KMS-11 (cell line): Measurements from ENCODE around the gene HAT1.
A peak's percentile ranks its signal among the peaks of the same experiment; 100 is the strongest.

ENCODE experiments used
- H2AFZ ChIP-seq: fragments of 200-600 bp; sonication (generic); 2 replicates; pipeline ENCODE4 v1.6.1; 2016; ENCODE audit warnings: antibody characterized with exemption, mixed run types, low read depth
- H3K27ac ChIP-seq: fragments of 200-600 bp; sonication (generic); 2 replicates; pipeline ENCODE4 v1.6.1; 2016; ENCODE audit warnings: mild to moderate bottlenecking, mixed run types
- H3K27me3 ChIP-seq: fragments of 200-600 bp; sonication (generic); 2 replicates; pipeline ENCODE4 v1.6.1; 2017; ENCODE audit warnings: mild to moderate bottlenecking, low read depth, mixed run types, moderate library complexity; ENCODE audit not compliant: insufficient read depth
- H3K36me3 ChIP-seq: fragments of 200-600 bp; sonication (generic); 2 replicates; pipeline ENCODE4 v1.6.1; 2017; ENCODE audit warnings: mild to moderate bottlenecking, mixed run types; ENCODE audit not compliant: insufficient read depth
- H3K4me1 ChIP-seq: fragments of 200-600 bp; sonication (generic); 2 replicates; pipeline ENCODE4 v1.6.1; 2016; ENCODE audit warnings: mild to moderate bottlenecking, low read depth, mixed run types; ENCODE audit not compliant: poor library complexity, severe bottlenecking
- H3K4me2 ChIP-seq: fragments of 200-600 bp; sonication (generic); 2 replicates; pipeline ENCODE4 v1.7.0; 2016; ENCODE audit warnings: mild to moderate bottlenecking, mixed run types
- H3K4me3 ChIP-seq: fragments of 200-600 bp; sonication (generic); IDR thresholded peaks from 2 replicates; pipeline ENCODE4 v1.6.1; 2017; ENCODE audit warnings: low read depth, low read length, mixed read lengths; ENCODE audit not compliant: insufficient read depth
- H3K79me2 ChIP-seq: fragments of 200-600 bp; sonication (generic); 2 replicates; pipeline ENCODE4 v1.6.1; 2016; ENCODE audit warnings: low read depth, mixed run types; ENCODE audit not compliant: insufficient read depth
- H3K9ac ChIP-seq: fragments of 200-600 bp; sonication (generic); 2 replicates; pipeline ENCODE4 v1.6.1; 2016; ENCODE audit warnings: mild to moderate bottlenecking, mixed run types
- H4K20me1 ChIP-seq: fragments of 200-600 bp; sonication (generic); 2 replicates; pipeline ENCODE4 v1.6.1; 2016; ENCODE audit warnings: mild to moderate bottlenecking, mixed run types; ENCODE audit not compliant: insufficient read depth
- TF ChIP-seq, protein P1 (sequence below): fragments of 200-600 bp; sonication (generic); conservative IDR thresholded peaks from 2 replicates; pipeline ENCODE4 v1.6.1; 2017; ENCODE audit warnings: low read depth, mild to moderate bottlenecking, antibody characterized with exemption, low read length, moderate library complexity, mixed read lengths

The HAT1 gene, protein sequence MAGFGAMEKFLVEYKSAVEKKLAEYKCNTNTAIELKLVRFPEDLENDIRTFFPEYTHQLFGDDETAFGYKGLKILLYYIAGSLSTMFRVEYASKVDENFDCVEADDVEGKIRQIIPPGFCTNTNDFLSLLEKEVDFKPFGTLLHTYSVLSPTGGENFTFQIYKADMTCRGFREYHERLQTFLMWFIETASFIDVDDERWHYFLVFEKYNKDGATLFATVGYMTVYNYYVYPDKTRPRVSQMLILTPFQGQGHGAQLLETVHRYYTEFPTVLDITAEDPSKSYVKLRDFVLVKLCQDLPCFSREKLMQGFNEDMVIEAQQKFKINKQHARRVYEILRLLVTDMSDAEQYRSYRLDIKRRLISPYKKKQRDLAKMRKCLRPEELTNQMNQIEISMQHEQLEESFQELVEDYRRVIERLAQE

DNA sequence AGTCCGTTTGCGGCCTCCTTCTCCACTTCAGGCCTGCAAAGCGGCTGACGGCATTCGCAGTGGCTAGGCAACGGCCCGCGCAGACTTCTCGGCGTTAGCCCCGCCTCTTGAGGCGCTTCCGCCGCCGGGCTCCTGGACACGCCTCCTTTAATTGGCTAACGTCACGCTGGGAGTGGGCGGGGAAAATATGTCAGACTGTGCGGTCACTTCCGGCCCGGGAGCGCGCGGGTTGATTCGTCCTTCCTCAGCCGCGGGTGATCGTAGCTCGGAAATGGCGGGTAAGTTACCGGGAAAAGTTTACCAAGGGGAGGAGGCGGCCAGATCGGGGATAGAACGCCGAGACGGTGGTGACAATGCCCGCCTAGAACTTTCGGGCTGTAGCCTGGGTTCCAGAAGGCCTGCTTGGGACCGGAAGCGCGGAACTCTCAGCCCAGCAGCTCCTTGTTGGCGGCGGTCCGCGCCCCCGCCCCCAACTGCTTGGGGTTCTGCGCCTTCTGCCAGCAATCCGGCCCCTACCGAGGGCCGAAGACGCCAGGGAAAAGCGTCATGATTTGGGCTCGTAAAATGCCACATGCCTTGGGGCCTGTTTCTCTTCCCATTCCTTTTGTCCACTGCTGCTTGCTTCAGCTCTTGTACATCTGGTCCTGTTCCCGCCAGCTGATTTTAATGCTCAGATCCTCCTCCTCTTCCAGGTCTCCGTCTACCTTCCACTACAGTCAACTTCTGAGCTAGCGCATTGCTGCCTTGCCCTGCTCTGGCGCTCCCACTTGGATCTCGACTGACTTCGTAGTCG lies at the start of gene HAT1:
TSS of gene HAT1 (plus strand) at position 232 of the 793 bp plus-strand sequence. CDS start at position 272, 40 bp downstream.
- Histone ChIP-seq H2AFZ (peak within 1 kb of the TSS; percentile 87), H3K9ac (peak within 1 kb of the TSS; percentile 88), H3K36me3 (no peaks in the 10 kb centered on the region), H3K4me2 (peak within 1 kb of the TSS; percentile 98), H3K27me3 (no peaks in the 10 kb centered on the region), H4K20me1 (no peaks in the 10 kb centered on the region), H3K4me1 (peaks cover 34% of the 10 kb centered on the region), H3K79me2 (peaks cover 31% of the 10 kb centered on the region), H3K4me3 (peak within 1 kb of the TSS; percentile 84), H3K27ac (peak within 1 kb of the TSS; percentile 78)
- TF ChIP-seq, protein P1, sequence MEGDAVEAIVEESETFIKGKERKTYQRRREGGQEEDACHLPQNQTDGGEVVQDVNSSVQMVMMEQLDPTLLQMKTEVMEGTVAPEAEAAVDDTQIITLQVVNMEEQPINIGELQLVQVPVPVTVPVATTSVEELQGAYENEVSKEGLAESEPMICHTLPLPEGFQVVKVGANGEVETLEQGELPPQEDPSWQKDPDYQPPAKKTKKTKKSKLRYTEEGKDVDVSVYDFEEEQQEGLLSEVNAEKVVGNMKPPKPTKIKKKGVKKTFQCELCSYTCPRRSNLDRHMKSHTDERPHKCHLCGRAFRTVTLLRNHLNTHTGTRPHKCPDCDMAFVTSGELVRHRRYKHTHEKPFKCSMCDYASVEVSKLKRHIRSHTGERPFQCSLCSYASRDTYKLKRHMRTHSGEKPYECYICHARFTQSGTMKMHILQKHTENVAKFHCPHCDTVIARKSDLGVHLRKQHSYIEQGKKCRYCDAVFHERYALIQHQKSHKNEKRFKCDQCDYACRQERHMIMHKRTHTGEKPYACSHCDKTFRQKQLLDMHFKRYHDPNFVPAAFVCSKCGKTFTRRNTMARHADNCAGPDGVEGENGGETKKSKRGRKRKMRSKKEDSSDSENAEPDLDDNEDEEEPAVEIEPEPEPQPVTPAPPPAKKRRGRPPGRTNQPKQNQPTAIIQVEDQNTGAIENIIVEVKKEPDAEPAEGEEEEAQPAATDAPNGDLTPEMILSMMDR, result no peak

DNA sequence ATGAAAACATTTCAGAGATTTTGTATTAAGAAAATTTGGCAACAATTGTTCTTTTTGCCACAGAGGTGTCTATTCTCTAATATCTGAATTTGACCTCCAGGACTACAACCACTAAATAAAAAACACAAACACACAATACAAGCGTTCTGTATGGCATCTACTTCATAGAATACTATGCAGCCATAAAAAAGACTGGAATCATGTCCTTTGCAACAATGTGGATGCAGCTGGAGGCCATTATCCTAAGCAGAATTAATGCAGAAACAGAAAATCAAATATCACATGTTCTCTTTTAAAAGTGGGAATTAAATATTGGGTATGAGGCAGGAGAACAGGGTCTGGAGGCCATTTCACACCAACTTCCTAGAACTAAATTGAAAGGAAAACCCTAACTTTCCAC lies 47.7 kb upstream of the HAT1 start:
- H3K27ac ChIP-seq, result no peak overlapping the region
- TF ChIP-seq, protein P1, result no peak
- peaks cover 21% of the 10 kb centered on the region for H3K4me1 ChIP-seq
- H4K20me1 ChIP-seq, result no peaks in the 10 kb centered on the region
- no peak overlapping the region for H2AFZ ChIP-seq
- no peak overlapping the region for H3K4me2 ChIP-seq
- no peaks in the 10 kb centered on the region for H3K36me3 ChIP-seq
- H3K27me3 ChIP-seq, result no peaks in the 10 kb centered on the region
- no peak overlapping the region for H3K9ac ChIP-seq
- peaks cover 14% of the 10 kb centered on the region; the same call in 1 of the 2 replicates for H3K79me2 ChIP-seq
- H3K4me3 ChIP-seq, result no peak overlapping the region

DNA sequence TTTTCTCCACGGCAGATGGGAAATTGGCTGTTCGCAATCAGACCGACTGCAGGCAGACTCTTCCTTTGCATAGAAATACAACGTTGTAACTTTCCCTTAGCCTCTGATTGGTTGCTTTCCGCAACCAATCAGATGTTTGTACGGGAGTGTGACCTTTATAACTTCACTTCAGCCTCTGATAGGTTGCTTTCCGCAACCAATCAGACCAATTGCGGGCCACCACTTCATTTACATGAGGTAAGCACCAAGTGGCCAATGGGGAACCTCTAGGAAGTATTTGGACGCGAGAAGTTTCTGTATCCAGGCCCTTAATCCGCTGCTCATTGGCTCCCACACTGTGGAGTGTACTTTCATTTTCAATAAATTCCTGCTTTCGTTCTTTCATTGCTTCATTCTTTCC lies 47.3 kb upstream of the HAT1 start:
- Histone ChIP-seq H3K36me3 (no peaks in the 10 kb centered on the region), H3K4me3 (no peak overlapping the region), H3K79me2 (peaks cover 14% of the 10 kb centered on the region; the same call in 1 of the 2 replicates), H4K20me1 (no peaks in the 10 kb centered on the region), H3K27ac (no peak overlapping the region), H3K9ac (no peak overlapping the region), H2AFZ (no peak overlapping the region), H3K4me2 (no peak overlapping the region), H3K4me1 (peaks cover 26% of the 10 kb centered on the region), H3K27me3 (no peaks in the 10 kb centered on the region)
- TF ChIP-seq, protein P1, result no peak

DNA sequence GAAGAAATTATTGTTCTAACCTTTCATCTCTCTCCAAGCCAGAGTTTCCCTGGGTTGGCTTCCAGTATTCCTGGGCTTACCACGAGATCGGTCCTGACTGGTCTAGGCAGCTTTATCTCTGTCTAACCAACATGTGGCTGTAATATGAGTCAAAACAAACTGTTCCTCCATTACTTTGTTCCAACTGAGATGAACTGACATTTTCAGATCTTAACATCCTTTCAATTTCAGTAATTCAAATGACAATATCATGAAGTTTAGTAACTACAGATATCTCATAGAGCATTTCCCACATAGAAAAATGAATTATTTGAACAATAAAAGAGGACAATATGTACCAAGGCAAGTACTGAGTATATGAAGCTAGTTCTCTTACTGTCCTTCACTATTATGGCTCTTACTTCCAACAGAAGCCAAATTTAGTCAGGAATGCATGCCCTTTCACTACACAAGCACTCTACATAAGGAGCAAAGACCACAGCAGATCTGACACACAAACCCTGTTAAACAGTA lies 43.7 kb upstream of the HAT1 start:
- H3K4me3 ChIP-seq, result no peak overlapping the region
- H3K79me2 ChIP-seq, result peaks cover 22% of the 10 kb centered on the region; the same call in 1 of the 2 replicates
- H3K27me3 ChIP-seq, result no peaks in the 10 kb centered on the region
- H3K4me2 ChIP-seq, result peak overlapping the region; percentile 14; the same call in 1 of the 2 replicates
- TF ChIP-seq, protein P1, result no peak
- no peaks in the 10 kb centered on the region for H3K36me3 ChIP-seq
- peak overlapping the region; percentile 20; the same call in 1 of the 2 replicates for H3K27ac ChIP-seq
- H2AFZ ChIP-seq, result no peak overlapping the region
- H4K20me1 ChIP-seq, result no peaks in the 10 kb centered on the region
- peaks cover 48% of the 10 kb centered on the region for H3K4me1 ChIP-seq
- no peak overlapping the region for H3K9ac ChIP-seq
